ENCODE data around the gene PLA2G12B. TPM values are rescaled to one million over a fixed set of nuclear protein-coding genes. Genes with fewer than 3 reads are reported as not detected.

The PLA2G12B gene
- total RNA-seq, 1 experiment from 2014 or later = not detected

DNA sequence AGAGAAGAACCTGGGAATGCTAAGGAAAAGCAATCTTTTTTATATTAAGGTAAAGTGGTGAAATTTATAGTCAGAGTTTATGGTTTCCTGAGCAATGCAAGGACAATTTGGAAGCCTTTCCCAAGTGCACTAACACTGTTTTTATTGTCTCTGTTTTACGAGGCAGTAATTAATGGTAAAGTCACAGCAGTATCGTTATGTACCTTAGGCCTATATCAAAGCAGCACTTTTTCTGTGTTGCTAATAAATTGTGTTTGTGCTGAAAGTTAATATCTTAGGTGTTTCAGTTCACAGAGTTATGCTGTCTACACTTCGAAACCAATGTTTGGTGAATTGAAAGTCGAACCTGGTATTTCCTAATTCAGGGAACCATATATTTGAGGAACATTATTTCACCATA, 41.9 kb downstream of the PLA2G12B start:
- Mint-ChIP-seq H3K27ac (ENCODE audit: unreplicated experiment) (no peak overlapping the region), H3K4me1 (ENCODE audit: low read depth, unreplicated experiment) (no peaks in the 10 kb centered on the region), H3K27me3 (ENCODE audit: unreplicated experiment) (no peaks in the 10 kb centered on the region), H3K4me3 (ENCODE audit: low read depth, unreplicated experiment) (no peak overlapping the region), H3K36me3 (ENCODE audit: insufficient read depth, unreplicated experiment) (no peaks in the 10 kb centered on the region), H3K9me3 (ENCODE audit: low read depth, unreplicated experiment) (peaks cover 2% of the 10 kb centered on the region)
- BruUV-seq (replicated peaks) = no TSS peak
- CTCF ChIA-PET = no interaction called here
- TF ChIP-seq, protein P1, sequence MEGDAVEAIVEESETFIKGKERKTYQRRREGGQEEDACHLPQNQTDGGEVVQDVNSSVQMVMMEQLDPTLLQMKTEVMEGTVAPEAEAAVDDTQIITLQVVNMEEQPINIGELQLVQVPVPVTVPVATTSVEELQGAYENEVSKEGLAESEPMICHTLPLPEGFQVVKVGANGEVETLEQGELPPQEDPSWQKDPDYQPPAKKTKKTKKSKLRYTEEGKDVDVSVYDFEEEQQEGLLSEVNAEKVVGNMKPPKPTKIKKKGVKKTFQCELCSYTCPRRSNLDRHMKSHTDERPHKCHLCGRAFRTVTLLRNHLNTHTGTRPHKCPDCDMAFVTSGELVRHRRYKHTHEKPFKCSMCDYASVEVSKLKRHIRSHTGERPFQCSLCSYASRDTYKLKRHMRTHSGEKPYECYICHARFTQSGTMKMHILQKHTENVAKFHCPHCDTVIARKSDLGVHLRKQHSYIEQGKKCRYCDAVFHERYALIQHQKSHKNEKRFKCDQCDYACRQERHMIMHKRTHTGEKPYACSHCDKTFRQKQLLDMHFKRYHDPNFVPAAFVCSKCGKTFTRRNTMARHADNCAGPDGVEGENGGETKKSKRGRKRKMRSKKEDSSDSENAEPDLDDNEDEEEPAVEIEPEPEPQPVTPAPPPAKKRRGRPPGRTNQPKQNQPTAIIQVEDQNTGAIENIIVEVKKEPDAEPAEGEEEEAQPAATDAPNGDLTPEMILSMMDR (IDR thresholded peaks at IDR 0.05; ENCODE audit: unreplicated experiment) = no peak
- DNase-seq = no peak
- intact Hi-C loops (cut with micrococcal nuclease; ENCODE audit: unreplicated experiment) = no loop called here

DNA sequence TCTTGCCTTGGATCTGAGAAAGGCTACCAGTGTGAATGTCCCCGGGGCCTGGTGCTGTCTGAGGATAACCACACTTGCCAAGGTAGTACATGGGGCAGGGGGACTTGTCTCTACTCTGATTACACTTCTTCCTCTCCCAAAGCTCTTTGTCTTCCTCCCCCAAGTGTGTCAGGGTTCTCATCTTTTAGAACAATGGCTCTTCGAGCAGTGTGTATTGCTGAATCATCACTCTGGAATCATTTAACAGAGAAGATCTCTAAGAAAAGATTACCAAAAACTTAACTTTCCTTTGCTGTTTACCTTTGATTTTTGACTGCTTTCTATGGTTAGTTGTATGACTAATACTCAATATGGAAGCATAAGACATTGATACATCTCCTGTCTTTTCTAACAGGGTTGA, 42.8 kb downstream of the PLA2G12B start:
- Mint-ChIP-seq H3K36me3 (ENCODE audit: insufficient read depth, unreplicated experiment) (no peaks in the 10 kb centered on the region), H3K27ac (ENCODE audit: unreplicated experiment) (no peak overlapping the region), H3K9me3 (ENCODE audit: low read depth, unreplicated experiment) (peaks cover 2% of the 10 kb centered on the region), H3K4me3 (ENCODE audit: low read depth, unreplicated experiment) (no peak overlapping the region), H3K27me3 (ENCODE audit: unreplicated experiment) (no peaks in the 10 kb centered on the region), H3K4me1 (ENCODE audit: low read depth, unreplicated experiment) (no peaks in the 10 kb centered on the region)
- no TSS peak for BruUV-seq (replicated peaks)
- intact Hi-C loops (cut with micrococcal nuclease; ENCODE audit: unreplicated experiment) = no loop called here
- no peak for DNase-seq
- CTCF ChIA-PET = no interaction called here
- TF ChIP-seq, protein P1 (IDR thresholded peaks at IDR 0.05; ENCODE audit: unreplicated experiment) = no peak

DNA sequence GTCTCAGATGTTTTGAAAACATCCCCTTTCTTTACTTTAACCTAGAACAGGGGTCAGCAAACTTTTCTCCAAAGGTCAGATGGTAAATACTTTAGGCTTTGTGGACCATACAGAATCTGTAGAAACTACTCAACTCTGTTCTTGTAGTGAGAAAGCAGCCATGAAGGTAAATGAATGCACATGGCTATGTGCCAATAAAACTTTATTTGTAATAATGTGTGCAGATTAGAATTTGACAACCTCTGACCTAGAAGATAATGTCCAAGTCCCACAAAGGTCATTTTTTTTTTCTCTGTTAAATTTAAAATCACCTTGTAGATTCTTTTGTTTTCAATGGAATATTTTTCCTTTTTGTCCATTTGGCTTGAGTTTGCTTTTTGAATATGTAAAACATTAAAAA, 43.9 kb downstream of the PLA2G12B start:
- no peak for DNase-seq
- Mint-ChIP-seq H3K4me1 (ENCODE audit: low read depth, unreplicated experiment) (no peaks in the 10 kb centered on the region), H3K36me3 (ENCODE audit: insufficient read depth, unreplicated experiment) (no peaks in the 10 kb centered on the region), H3K9me3 (ENCODE audit: low read depth, unreplicated experiment) (peaks cover 2% of the 10 kb centered on the region), H3K27me3 (ENCODE audit: unreplicated experiment) (no peaks in the 10 kb centered on the region), H3K4me3 (ENCODE audit: low read depth, unreplicated experiment) (no peak overlapping the region), H3K27ac (ENCODE audit: unreplicated experiment) (no peak overlapping the region)
- TF ChIP-seq, protein P1 (IDR thresholded peaks at IDR 0.05; ENCODE audit: unreplicated experiment) = no peak
- intact Hi-C loops (cut with micrococcal nuclease; ENCODE audit: unreplicated experiment) = no loop called here
- BruUV-seq (replicated peaks) = no TSS peak
- CTCF ChIA-PET = interaction anchor here (0.6 kb wide), 1 partner anchor 280 kb away, joined by 3 read pairs; no protein-coding TSS in a partner anchor

DNA sequence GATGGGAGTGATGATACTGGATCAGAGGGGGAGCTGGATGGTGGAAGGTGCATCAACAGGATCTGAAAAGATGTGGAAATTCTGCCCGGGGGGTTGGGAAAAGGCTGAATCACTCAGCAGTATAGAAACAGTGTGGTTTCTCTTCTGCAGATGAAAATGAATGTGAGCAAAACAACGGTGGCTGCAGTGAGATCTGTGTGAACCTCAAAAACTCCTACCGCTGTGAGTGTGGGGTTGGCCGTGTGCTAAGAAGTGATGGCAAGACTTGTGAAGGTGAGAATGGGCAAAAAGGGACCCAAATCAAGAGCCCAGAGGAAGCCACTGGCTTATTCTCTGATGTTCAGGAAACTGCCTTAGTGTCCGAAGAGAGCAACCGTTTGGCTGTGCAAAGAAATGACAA, 48.2 kb downstream of the PLA2G12B start:
- Mint-ChIP-seq H3K27me3 (ENCODE audit: unreplicated experiment) (no peaks in the 10 kb centered on the region), H3K4me3 (ENCODE audit: low read depth, unreplicated experiment) (no peak overlapping the region), H3K36me3 (ENCODE audit: insufficient read depth, unreplicated experiment) (no peaks in the 10 kb centered on the region), H3K27ac (ENCODE audit: unreplicated experiment) (no peak overlapping the region), H3K9me3 (ENCODE audit: low read depth, unreplicated experiment) (no peaks in the 10 kb centered on the region), H3K4me1 (ENCODE audit: low read depth, unreplicated experiment) (no peaks in the 10 kb centered on the region)
- TF ChIP-seq, protein P1 (IDR thresholded peaks at IDR 0.05; ENCODE audit: unreplicated experiment) = no peak
- CTCF ChIA-PET = no interaction called here
- intact Hi-C loops (cut with micrococcal nuclease; ENCODE audit: unreplicated experiment) = no loop called here
- no peak for DNase-seq
- no TSS peak for BruUV-seq (replicated peaks)
